Fibroblast of skin of right biceps (primary cell): Measurements from ENCODE around the gene NTRK3.

Experiments used
- DNase-seq: peaks from one replicate; pipeline ENCODE4 v3.0.0-alpha.2; 2013

Gene NTRK3

GRCh38 chr15:88021601-88022000, 234.9 kb downstream of the NTRK3 start:
- DNase-seq: peak; percentile 73

- DNase-seq: no peak
These were observed 235.7 kb downstream of the NTRK3 start for GRCh38 chr15:88020806-88021205.

GRCh38 chr15:88019656-88020055, 236.9 kb downstream of the NTRK3 start:
- DNase-seq: peak; percentile 54

GRCh38 chr15:88018869-88019641, 237.5 kb downstream of the NTRK3 start:
- peak; percentile 89 for DNase-seq

- DNase-seq: no peak
These were observed 238.8 kb downstream of the NTRK3 start for GRCh38 chr15:88017753-88018152.

- DNase-seq: no peak
These were observed 240.1 kb downstream of the NTRK3 start for GRCh38 chr15:88016406-88016805.

GRCh38 chr15:88015228-88015860, 241.2 kb downstream of the NTRK3 start:
- DNase-seq: no peak

- no peak for DNase-seq
These were observed 241.9 kb downstream of the NTRK3 start for GRCh38 chr15:88014454-88015160.

GRCh38 chr15:88013111-88013510, 243.4 kb downstream of the NTRK3 start:
- no peak for DNase-seq

- no peak for DNase-seq
These were observed 243.9 kb downstream of the NTRK3 start for GRCh38 chr15:88012688-88013087.

GRCh38 chr15:88012233-88012632, 244.3 kb downstream of the NTRK3 start:
- no peak for DNase-seq

GRCh38 chr15:88011533-88011932, 245.0 kb downstream of the NTRK3 start:
- DNase-seq: no peak

GRCh38 chr15:88006146-88006545, 250.4 kb downstream of the NTRK3 start:
- no peak for DNase-seq

- DNase-seq: no peak
These were observed 252.1 kb downstream of the NTRK3 start for GRCh38 chr15:88004399-88004798.

- no peak for DNase-seq
These were observed 252.8 kb downstream of the NTRK3 start for GRCh38 chr15:88003541-88004327.

- no peak for DNase-seq
These were observed 253.8 kb downstream of the NTRK3 start for GRCh38 chr15:88002706-88003105.

- no peak for DNase-seq
These were observed 257.9 kb downstream of the NTRK3 start for GRCh38 chr15:87998630-87999029.

GRCh38 chr15:87986776-87987175, 269.8 kb downstream of the NTRK3 start:
- no peak for DNase-seq

GRCh38 chr15:87985451-87985850, 271.1 kb downstream of the NTRK3 start:
- no peak for DNase-seq

- DNase-seq: no peak
These were observed 274.6 kb downstream of the NTRK3 start for GRCh38 chr15:87981969-87982368.

GRCh38 chr15:87977907-87978306, 278.6 kb downstream of the NTRK3 start:
- no peak for DNase-seq

GRCh38 chr15:87976552-87976951, 280.0 kb downstream of the NTRK3 start:
- no peak for DNase-seq
